Prostate gland (tissue), 2 donors: ENCODE measurements around the gene TNS1.

Experiments
- CTCF ChIP-seq, 4 experiments: fragments of 200-600 bp in 2 of 4; fragments of 450-650 bp in 2 of 4; sonication (generic) in 2 of 4; IDR thresholded peaks; 1 replicate in 3 of 4; 2 replicates in 1 of 4; pipeline ENCODE4 v1.5.1; 2016 to 2019; ENCODE audit warnings: antibody characterized with exemption in 4 of 4, mild to moderate bottlenecking in 2 of 4, moderate library complexity in 2 of 4
- POLR2A ChIP-seq: fragments of 450-650 bp; IDR thresholded peaks from one replicate; pipeline ENCODE4 v1.6.1; 2016; ENCODE audit warnings: antibody characterized with exemption, mild to moderate bottlenecking

- TF ChIP-seq CTCF (IDR thresholded peaks at IDR 0.05) (no peak), POLR2A (no peak)
These were observed 146.6 kb downstream of the TNS1 start for GRCh38 chr2:217856159-217856558.
